HPDE6-E6E7 (cell line): Measurements from ENCODE around the gene IKZF1.

ENCODE experiments used
- DNase-seq: peaks from one replicate; pipeline ENCODE4 v3.0.0; 2011; ENCODE audit warnings: missing footprints; ENCODE audit errors: extremely low spot score

The IKZF1 gene

DNA sequence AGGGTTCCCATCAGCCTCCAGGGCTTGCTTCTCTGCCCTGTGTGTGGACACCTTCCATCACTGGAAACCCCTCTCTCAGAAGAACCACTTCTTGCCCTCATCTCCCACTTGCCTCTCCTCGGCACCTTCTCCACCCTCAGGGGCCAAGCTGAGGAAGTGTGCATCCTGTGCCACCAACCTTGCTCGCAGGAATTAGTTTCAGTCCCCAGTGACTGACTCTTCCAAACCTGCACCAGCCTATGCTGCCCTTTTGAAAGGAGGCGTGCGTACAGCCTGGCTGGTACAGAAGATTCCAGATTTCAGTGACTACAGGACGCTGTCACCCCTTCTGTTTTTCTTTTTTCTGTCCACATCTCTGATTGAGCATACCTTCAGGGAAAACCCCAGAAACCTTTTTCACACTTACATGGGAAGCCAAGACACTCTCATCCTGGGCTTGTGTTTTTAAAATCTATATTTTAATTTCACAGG lies 67.1 kb downstream of the IKZF1 start:
- DNase-seq = no peak

GRCh38 chr7:50372923-50373322 lies 68.4 kb downstream of the IKZF1 start:
- DNase-seq = no peak

GRCh38 chr7:50376056-50376820 lies 71.7 kb downstream of the IKZF1 start:
- no peak for DNase-seq

DNA sequence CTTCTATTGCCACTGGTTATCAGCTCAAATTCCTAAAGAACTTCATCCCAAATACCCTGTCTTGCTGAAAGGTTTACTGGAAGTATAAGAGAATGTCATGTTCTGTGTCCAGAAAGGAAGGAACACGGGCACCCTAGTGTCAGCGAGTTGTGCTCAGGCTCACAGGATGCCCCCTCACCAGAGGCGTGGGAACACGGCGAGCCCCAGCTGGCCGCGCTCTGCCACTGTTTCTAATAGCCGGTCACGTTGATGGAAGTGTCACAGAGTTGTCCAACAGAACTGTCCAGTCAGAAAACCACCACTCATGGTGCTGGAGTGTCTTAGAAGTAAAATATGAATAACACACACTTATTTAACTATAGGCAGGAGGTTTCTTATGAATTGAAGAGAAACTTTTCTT lies 72.8 kb downstream of the IKZF1 start:
- DNase-seq = no peak

GRCh38 chr7:50379082-50379481 lies 74.6 kb downstream of the IKZF1 start:
- DNase-seq = peak; percentile 95

DNA sequence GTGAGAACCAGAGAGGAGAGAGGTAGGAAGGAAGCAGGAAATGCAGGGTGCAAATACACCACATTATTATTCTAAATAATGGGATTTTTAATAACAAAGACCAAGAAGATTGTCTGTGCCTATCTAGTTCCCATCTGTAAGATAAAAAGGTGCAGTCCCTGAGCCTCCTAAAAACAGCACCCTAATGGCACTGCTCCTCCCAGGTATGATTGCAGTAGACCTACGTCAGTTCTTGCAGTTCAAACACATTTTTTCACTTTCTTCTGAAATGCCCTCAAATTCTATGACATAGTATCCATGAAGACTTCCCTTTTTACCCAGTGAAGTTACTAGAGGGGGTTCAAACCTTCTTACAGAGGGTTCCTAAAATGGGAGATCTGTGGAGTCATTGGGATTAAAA lies 75.0 kb downstream of the IKZF1 start:
- DNase-seq = no peak

- DNase-seq = no peak
Measured at GRCh38 chr7:50382455-50382854, 77.9 kb downstream of the IKZF1 start.

DNA sequence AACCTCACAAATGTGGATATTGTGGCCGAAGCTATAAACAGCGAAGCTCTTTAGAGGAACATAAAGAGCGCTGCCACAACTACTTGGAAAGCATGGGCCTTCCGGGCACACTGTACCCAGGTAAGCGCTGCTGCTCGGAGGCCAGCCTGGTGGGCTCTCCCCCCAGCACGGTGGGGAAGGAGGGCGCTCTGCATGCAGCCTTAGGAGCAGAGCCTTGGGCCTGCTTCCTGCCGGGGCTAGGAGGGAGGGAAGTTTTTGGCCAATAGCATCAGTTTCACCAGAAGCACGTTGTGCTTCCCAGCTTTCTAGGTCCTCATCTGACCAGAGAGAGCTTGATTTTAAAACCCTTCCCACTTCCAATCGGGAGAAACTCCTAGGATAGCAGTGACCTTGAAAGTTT lies 82.8 kb downstream of the IKZF1 start:
- no peak for DNase-seq

GRCh38 chr7:50389961-50390360 lies 85.4 kb downstream of the IKZF1 start:
- no peak for DNase-seq

GRCh38 chr7:50391386-50391785 lies 86.9 kb downstream of the IKZF1 start:
- DNase-seq = no peak

- DNase-seq = no peak
Measured at GRCh38 chr7:50393076-50393475, 88.6 kb downstream of the IKZF1 start.

GRCh38 chr7:50393547-50394252 lies 89.2 kb downstream of the IKZF1 start:
- DNase-seq = no peak

- DNase-seq = no peak
Measured at GRCh38 chr7:50394315-50394714, 89.8 kb downstream of the IKZF1 start.

DNA sequence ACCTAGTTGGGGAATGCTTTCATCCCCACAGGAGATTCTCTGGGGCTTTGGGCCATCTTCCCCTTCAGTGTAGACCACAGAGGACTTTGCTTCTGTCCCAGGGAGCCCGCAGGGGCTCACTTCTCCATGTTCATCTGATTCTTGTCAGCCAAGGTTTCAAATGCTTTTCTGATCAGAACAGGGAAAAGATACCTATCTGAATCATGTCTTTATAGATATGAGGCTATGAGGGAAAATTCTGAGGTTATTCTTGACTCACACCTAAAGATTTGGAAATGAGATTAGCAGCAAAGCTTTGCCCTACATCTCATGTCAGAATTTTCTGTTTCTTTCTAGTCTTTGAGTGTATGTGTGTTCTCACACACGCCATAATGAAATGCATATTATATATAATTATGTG lies 92.3 kb downstream of the IKZF1 start:
- no peak for DNase-seq

- DNase-seq = no peak
Measured at GRCh38 chr7:50397320-50397970, 92.9 kb downstream of the IKZF1 start.

- DNase-seq = no peak
Measured at GRCh38 chr7:50397971-50398324, 93.4 kb downstream of the IKZF1 start.

DNA sequence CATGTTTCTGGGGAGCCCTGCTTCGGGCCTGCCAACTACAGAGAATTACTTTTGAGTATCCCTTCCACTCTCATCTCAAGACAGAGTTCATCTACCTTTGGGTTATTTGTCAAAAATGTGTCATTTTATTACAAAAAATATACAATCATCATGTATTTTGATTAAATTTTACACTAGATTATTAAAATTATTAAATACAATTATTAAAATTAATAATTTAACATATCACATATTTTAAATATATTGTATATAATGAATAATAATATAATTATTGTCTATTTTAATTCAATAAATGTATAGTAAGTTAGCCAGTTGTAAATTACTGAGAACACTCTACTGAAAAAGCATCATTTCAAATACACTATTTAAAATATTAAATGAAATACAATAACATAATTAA lies 94.7 kb downstream of the IKZF1 start:
- DNase-seq = no peak

DNA sequence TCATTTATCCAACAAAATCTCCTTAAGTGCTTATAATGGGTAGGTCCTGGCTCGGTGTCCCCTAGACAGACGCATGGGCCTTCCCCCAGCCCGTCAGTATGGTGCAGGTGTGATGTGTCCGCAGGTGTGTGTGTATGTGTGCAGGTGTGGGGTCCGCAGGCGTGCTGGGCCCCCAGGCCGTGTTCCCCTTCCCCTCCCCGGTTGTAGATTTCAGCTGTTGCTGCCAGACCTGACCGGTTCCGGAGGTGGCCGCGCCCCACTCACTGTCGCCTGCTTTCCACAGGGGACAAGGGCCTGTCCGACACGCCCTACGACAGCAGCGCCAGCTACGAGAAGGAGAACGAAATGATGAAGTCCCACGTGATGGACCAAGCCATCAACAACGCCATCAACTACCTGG lies 95.1 kb downstream of the IKZF1 start:
- DNase-seq = no peak

DNA sequence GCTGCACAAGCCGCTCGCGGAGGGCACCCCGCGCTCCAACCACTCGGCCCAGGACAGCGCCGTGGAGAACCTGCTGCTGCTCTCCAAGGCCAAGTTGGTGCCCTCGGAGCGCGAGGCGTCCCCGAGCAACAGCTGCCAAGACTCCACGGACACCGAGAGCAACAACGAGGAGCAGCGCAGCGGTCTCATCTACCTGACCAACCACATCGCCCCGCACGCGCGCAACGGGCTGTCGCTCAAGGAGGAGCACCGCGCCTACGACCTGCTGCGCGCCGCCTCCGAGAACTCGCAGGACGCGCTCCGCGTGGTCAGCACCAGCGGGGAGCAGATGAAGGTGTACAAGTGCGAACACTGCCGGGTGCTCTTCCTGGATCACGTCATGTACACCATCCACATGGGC lies 95.6 kb downstream of the IKZF1 start:
- DNase-seq = no peak

DNA sequence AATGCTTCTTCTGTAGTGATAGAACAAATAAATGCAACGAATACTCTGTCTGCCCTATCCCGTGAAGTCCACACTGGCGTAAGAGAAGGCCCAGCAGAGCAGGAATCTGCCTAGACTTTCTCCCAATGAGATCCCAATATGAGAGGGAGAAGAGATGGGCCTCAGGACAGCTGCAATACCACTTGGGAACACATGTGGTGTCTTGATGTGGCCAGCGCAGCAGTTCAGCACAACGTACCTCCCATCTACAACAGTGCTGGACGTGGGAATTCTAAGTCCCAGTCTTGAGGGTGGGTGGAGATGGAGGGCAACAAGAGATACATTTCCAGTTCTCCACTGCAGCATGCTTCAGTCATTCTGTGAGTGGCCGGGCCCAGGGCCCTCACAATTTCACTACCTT lies 99.9 kb downstream of the IKZF1 start:
- no peak for DNase-seq

GRCh38 chr7:50405221-50405620 lies 100.7 kb downstream of the IKZF1 start:
- no peak for DNase-seq

- DNase-seq = no peak
Measured at GRCh38 chr7:50406935-50407334, 102.4 kb downstream of the IKZF1 start.
